RPMI8226 (cell line): ENCODE measurements around the gene CACNG1.

ENCODE experiments used
- DNase-seq: peaks from one replicate; pipeline ENCODE4 v3.0.0-alpha.2; 2015

The CACNG1 gene

DNA sequence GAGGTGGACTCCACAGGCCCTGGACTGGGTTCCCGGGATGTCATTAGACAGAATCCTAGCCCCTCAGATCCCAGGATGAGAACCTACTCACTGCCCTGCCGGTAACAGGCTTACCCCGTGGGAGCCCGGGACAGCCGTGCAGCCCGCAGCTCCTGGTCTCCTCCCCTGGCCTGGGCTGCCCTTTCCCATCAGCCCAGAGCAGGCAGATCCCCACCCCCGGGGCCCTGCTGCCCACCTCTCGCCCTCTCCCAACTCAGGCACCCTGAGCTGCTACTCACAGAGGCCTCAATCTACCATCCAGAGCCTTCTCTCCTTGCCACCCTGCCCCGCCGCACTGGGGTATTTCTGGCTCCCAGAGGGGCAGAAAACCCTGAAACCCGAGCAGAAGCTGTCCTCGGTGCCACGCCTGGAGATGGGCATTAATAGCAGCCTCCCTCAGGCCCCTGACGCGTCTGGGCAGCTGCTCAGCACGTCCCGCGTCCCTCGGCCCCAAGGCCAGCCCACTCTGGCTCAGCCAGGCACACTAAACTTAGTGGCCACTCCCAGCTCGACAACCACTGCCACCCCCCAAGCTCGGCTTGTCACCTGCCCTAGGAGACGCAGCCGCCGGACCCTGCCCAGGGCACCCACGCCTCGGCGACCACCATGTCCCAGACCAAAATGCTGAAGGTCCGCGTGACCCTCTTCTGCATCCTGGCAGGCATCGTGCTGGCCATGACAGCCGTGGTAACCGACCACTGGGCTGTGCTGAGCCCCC lies at the start of gene CACNG1:
Gene CACNG1, plus strand, starts transcription at position 539 of the 757 bp plus-strand sequence. Its CDS starts 107 bp downstream, at position 646.
- no peak for DNase-seq

- DNase-seq = no peak
Observed at GRCh38 chr17:66994930-66995535, 49.3 kb upstream of the CACNG1 start.

DNA sequence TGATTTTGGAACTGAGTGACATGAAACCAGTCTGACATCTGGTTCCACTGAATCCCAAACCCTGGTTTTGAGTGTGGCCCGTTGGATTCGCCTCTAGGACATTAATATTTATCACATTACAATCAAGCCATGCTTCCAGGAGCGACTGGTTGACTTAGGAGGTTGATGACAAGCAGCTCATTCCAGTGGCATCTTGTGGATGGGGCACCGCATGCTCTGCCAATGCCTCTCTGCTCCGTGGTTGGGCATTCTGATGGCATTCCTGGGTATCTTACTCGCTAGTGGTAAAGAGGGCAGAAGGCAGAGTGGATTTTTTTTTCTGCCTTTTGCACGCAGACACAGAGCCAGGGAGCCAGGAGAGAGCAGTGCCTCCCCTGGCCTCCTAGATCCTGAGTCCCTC lies 48.4 kb upstream of the CACNG1 start:
- no peak for DNase-seq

GRCh38 chr17:66996926-66997325 lies 47.4 kb upstream of the CACNG1 start:
- DNase-seq = no peak

GRCh38 chr17:67003231-67003630 lies 41.1 kb upstream of the CACNG1 start:
- no peak for DNase-seq

DNA sequence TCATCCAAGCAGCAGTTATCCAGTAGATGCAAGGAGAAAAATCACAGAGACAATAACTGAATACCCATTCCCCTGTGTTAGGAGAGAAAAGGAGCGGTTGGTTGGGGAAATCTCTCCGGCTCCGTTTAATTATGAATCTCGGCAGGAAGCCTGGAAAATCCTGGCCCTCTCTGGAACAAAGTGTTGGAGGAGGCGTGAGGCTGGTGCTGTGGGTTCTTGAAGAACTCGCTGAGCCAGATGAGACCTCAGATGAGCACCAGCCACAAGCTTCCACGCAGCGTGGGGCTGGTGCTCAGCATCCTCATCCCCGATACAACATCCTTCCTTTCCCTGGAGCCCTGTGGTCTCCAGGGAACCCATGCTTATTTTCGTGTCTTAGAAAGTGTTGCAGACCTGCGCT lies 40.2 kb upstream of the CACNG1 start:
- no peak for DNase-seq

GRCh38 chr17:67007266-67007665 lies 37.1 kb upstream of the CACNG1 start:
- DNase-seq = no peak

- no peak for DNase-seq
Observed at GRCh38 chr17:67008101-67008500, 36.3 kb upstream of the CACNG1 start.

DNA sequence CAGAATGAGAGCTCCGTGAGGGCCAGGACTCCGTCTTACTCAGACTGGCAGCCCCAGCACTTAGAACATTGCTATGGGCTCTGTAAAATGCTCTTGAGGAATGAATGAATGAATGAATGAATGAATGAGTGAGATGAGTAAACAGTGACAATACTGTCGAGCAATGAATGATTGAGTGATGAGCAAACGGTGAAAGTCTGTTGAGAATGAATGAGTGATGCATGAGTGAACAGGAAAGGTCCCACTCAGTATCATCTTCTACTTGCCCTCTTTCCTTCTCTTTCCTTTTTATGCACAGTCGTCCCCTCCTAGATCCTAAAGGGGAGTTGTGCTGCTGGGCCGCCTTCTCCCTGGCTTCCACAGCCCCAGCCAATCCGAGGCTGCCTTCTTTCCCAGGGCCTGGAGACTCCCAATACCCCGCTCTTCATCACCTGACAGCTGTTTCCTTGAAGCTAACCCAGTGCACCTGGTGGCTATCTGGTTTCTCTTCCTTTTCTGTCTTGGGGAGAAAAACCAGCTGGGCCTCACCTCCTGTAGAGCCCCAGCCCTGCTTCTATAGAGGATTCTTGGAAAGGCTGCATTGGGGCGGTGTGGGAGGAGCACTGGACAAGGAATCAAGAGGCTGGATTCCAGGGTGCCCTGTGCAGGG lies 32.7 kb upstream of the CACNG1 start:
- peak; percentile 57 for DNase-seq

GRCh38 chr17:67013891-67014290 lies 30.5 kb upstream of the CACNG1 start:
- no peak for DNase-seq

DNA sequence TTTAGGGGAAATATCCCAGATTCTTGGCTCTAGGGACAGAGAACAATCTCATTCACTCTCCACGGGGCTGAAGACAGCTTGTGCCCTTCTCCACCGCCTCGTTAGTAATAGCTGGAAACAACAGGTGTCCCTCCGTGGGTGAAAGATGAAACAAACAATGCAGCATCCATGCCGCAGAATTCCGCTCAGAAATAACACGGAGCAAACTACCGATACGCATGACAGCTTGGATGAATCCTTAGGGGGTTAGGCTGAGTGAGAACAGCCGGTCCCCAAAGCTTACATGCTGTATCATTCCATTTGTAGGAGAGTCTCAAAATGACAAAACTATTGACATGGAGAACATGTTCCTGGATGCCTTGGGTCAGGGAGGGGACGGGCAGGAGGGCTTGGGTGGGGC lies 29.4 kb upstream of the CACNG1 start:
- DNase-seq = no peak

- no peak for DNase-seq
Observed at GRCh38 chr17:67016039-67016762, 28.2 kb upstream of the CACNG1 start.

GRCh38 chr17:67017910-67018309 lies 26.4 kb upstream of the CACNG1 start:
- DNase-seq = no peak

DNA sequence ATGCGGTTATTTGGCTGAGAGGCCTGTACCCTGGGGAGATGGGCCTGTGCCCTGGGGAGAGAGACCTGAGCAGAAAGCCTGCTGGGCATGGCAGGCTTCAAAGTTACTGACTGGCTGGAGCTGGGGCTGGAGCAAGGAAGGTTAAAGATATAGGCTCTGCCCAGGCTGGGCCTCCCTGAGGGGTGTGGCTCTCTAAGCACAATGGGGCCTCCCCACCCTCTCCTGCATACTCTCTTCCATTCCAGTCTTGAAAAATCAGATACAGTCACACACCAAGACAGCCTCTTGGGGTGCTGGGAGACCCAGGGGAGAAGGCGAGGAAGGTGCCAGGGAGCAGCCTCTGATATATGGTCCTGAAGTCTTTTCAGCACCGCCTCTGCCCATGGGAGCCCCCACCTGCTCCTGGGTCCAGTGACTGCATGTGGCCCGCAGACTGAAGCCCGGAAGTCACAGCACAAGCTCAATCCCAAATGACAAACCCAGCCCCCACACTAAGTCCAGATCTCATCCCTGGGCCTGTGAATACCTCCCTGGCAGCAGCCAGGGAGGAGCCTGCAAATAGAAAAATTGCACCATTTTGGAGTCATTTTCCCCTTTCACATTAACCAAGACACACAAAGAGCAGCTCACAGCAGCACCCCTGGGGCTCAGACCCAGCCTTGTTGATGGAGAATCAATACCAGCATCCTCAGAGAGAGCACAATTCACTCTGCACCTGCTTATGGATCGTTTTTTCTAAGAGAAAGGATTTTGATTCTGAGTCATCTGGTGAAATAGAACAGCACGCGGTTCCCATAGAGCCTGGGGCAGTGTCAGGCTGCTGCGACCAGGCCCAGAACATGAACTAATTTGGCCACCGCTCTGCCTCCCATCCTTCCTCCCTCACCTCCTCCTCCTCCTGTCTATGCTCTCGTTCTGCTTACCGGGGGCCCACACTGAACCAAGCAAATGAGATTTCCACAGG lies 25.6 kb upstream of the CACNG1 start:
- DNase-seq = no peak

DNA sequence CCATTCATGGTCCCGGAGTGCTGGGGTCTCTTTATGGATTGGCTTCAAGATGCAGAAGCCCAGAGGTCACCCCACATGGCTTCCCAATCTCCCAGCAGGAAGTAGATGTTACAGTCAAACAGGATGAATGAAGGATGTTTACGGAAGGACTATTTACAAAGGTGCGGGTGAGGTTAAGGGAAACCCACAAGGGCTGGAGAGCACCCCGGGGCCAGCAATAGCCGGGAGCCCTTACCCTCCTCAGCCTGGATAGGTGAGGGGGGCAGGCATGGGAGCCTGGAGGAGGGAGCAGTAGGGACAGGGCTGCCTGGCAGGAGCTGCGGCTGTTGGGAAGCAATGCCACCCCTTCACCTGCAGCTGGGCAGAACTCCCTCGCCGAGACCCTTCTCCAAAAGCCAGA lies 24.5 kb upstream of the CACNG1 start:
- no peak for DNase-seq

- DNase-seq = no peak
Observed at GRCh38 chr17:67020293-67020766, 24.0 kb upstream of the CACNG1 start.

GRCh38 chr17:67021196-67021595 lies 23.2 kb upstream of the CACNG1 start:
- no peak for DNase-seq

GRCh38 chr17:67021743-67022450 lies 22.5 kb upstream of the CACNG1 start:
- no peak for DNase-seq

- no peak for DNase-seq
Observed at GRCh38 chr17:67022451-67022810, 21.9 kb upstream of the CACNG1 start.

DNA sequence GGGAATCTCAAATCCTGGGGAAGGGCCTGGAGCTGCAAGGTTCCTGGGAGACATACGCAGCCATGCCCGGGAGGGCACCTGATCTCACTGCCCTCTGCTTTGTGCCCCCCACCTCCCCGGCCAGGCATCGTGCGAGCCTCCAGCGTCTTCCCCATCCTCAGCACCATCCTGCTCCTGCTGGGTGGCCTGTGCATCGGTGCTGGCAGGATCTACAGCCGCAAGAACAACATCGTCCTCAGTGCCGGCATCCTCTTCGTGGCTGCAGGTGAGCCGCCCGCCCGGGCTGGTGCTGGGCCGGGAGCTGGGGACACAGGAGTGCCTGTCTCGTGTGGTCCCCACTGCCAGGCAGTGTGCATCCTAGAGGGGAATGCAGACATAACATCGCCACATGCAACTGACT lies 19.6 kb upstream of the CACNG1 start:
- DNase-seq = no peak

DNA sequence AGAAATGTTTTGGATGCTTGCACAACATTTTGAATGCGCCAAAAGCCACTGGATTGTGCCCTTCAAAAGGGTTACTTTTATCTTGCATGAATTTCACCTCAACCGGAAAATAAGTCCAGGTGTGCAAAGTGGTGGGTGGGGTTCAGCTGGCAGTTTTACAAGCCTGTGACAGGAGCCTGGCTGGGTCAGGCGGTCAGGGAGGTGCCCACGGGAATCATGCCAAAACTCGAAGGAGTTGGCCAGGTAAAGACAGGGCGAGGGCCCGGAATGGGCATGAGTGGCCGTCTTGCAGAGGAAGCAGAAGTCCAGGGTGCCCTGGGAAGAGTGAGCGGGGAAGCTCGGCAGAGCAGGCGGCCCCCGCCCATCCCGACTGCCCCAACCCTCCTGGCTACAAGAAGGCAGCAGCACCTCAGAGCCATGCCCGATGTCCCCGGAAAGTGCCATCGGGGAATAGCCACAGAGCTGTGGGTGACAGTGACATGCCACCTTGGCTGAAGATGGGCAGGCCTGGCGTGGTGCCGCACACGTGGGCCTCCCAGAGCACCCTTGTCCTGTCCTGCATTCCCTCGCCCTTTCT lies 19.1 kb upstream of the CACNG1 start:
- no peak for DNase-seq
